ENCODE results near the gene MMP2.

- no peak for TF ChIP-seq CTCF (IDR thresholded peaks at IDR 0.05; ENCODE audit: insufficient read depth, low read depth, low read length)
- no peak for TF ChIP-seq EZH2 (IDR thresholded peaks at IDR 0.05; ENCODE audit: insufficient read depth, low read length)
Measured at GRCh38 chr16:55476625-55477533, 2.1 kb upstream of the MMP2 start.
